Keratinocyte (primary cell): ENCODE results near the gene CHST8. TPM values are rescaled to one million over a fixed set of nuclear protein-coding genes. Genes with fewer than 3 reads are reported as not detected.

Experiments
- DNase-seq: peaks from one replicate; pipeline ENCODE4 v3.0.0-alpha.2; 2011; ENCODE audit warnings: low read depth, missing footprints, low spot score
- FAIRE-seq: peaks from 2 replicates; lab custom pipeline; 2011; peaks lifted over from hg19 to GRCh38; lab: Jason Lieb, UNC
- H2AFZ ChIP-seq: 2 replicates; pipeline ENCODE4 v1.6.0; 2012; ENCODE audit warnings: low read length, control low read depth, inconsistent platforms; ENCODE audit not compliant: control insufficient read depth
- H3K27ac ChIP-seq: 2 replicates; pipeline ENCODE4 v1.5.1; 2011; ENCODE audit warnings: low read length; ENCODE audit not compliant: control insufficient read depth, insufficient read depth
- H3K27me3 ChIP-seq: 3 replicates; pipeline ENCODE4 v1.6.0; 2011; ENCODE audit warnings: low read length; ENCODE audit not compliant: control insufficient read depth, insufficient read depth; ENCODE audit errors: extremely low read depth
- H3K36me3 ChIP-seq, 2 experiments: 2 replicates in 1 of 2; 3 replicates in 1 of 2; pipeline ENCODE4 v1.5.1; 2011; ENCODE audit warnings: low read length in 2 of 2, mild to moderate bottlenecking in 1 of 2; ENCODE audit not compliant: control insufficient read depth in 2 of 2, insufficient read depth in 2 of 2; ENCODE audit errors: extremely low read depth in 1 of 2
- H3K4me1 ChIP-seq: 3 replicates; pipeline ENCODE4 v1.5.1; 2011; ENCODE audit warnings: low read length; ENCODE audit not compliant: control insufficient read depth, insufficient read depth; ENCODE audit errors: extremely low read depth
- H3K4me2 ChIP-seq: 3 replicates; pipeline ENCODE4 v1.6.0; 2011; ENCODE audit warnings: low read depth, low read length; ENCODE audit not compliant: control insufficient read depth, insufficient read depth; ENCODE audit errors: extremely low read depth
- H3K4me3 ChIP-seq, 3 experiments: fragments of 200-600 bp in 1 of 3; sonication (generic) in 1 of 3; 2 replicates in 2 of 3; 3 replicates in 1 of 3; pipeline ENCODE4 v1.5.1; 2011 to 2016; ENCODE audit warnings: low read length in 3 of 3, mild to moderate bottlenecking in 3 of 3, control low read depth in 2 of 3, inconsistent platforms in 1 of 3, low read depth in 1 of 3, mixed read lengths in 1 of 3, mixed run types in 1 of 3, moderate library complexity in 1 of 3; ENCODE audit not compliant: control insufficient read depth in 2 of 3, insufficient read depth in 2 of 3; ENCODE audit errors: extremely low read depth in 1 of 3
- H3K79me2 ChIP-seq: 2 replicates; pipeline ENCODE4 v1.6.0; 2012; ENCODE audit warnings: low read length; ENCODE audit not compliant: control insufficient read depth, insufficient read depth
- H3K9ac ChIP-seq: 3 replicates; pipeline ENCODE4 v1.6.0; 2011; ENCODE audit warnings: low read length; ENCODE audit not compliant: control insufficient read depth, insufficient read depth; ENCODE audit errors: extremely low read depth
- H3K9me1 ChIP-seq: 3 replicates; pipeline ENCODE4 v1.6.0; 2011; ENCODE audit warnings: low read length; ENCODE audit not compliant: control insufficient read depth, insufficient read depth; ENCODE audit errors: extremely low read depth
- H3K9me3 ChIP-seq: 2 replicates; pipeline ENCODE4 v1.5.1; 2012; ENCODE audit warnings: low read depth, low read length; ENCODE audit not compliant: control insufficient read depth
- H4K20me1 ChIP-seq: 3 replicates; pipeline ENCODE4 v1.6.0; 2011; ENCODE audit warnings: low read length; ENCODE audit not compliant: control insufficient read depth, insufficient read depth; ENCODE audit errors: extremely low read depth
- EZH2 ChIP-seq: IDR thresholded peaks from one replicate; pipeline ENCODE4 v1.6.1; 2012; ENCODE audit warnings: inconsistent platforms, mild to moderate bottlenecking, low read length, moderate library complexity
- dilution Hi-C: fragments of 300-500 bp; cut with MboI; formaldehyde crosslinking; loops from one replicate; pipeline ENCODE4 v1.7.0; 2020; ENCODE audit warnings: low sequenced_read_pairs; ENCODE audit not compliant: extremely low pct_ligation_motif_present
- polyA plus RNA-seq, 5 experiments: library from polyadenylated mRNA; depleted of rRNA in 3 of 5; stranded (reverse) in 3 of 5; stranded (forward) in 1 of 5; unstranded in 1 of 5; fragments of >200 nt; gene quantifications; 1 replicate in 1 of 5; 2 replicates in 3 of 5; 3 replicates in 1 of 5; pipeline versions ENCODE4 v1.2.1 to v1.2.3, GENCODE V29; 2011 to 2012; ENCODE audit warnings: missing spikeins in 2 of 5, low read depth in 1 of 5, low replicate concordance in 1 of 5
- TF ChIP-seq, protein P1 (sequence below), 3 experiments: IDR thresholded peaks in 1 of 3; conservative IDR thresholded peaks in 1 of 3; optimal IDR thresholded peaks in 1 of 3; 2 replicates in 2 of 3; 3 replicates in 1 of 3; pipeline versions ENCODE3 to v1.5.1; 2011; ENCODE audit warnings: low read length in 3 of 3, mild to moderate bottlenecking in 3 of 3, moderate library complexity in 2 of 3, control low read depth in 1 of 3, inconsistent platforms in 1 of 3; ENCODE audit not compliant: insufficient read depth in 2 of 3; ENCODE audit errors: extremely low read depth in 1 of 3

The CHST8 gene
- polyA plus RNA-seq, 1 donor (not counting 4 experiments of a cell fraction or from before 2014, with no cell fraction given) = not detected

DNA sequence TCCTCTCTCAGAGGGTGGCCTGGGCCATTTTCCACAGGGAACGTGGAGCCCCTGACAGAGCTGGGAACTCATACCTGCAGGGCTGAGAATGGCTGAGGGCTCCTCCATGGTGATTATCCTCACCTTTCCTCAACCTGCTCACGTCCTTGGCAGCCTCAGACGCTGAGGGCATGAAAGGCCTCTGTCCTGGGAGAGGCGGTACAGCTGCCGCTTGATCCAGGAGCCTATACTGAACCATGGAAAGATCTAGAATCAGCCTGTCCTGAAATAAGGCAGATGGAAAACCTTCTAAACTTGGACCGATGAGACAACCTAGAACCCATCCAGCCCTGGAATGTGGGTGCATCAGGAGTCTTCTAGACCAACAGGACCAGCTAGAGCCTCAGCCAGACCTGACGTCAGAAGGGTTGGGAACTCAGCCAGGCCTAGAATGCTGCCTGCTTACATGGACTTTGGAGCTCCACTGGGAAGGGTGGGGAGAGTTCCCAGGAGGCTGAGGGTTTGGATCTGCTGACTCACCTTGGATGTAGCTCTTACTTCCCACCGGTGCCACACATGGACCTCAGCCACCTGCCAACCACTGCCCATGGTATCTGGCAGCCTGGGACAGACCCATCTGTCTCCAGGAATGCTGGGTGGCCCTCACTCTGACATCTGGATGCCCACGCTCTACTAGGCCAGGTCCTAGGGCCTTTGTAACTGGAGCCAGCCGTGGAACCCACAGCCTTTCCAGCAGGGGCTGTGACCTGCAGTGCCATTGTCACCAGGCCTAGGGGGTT, 182.5 kb downstream of the CHST8 start:
- TF ChIP-seq EZH2 = no peak
- peaks cover 7 to 51% of the 10 kb centered on the region in 2 experiments for H3K36me3 ChIP-seq
- H3K4me1 ChIP-seq = peaks cover 24% of the 10 kb centered on the region
- H2AFZ ChIP-seq = no peak overlapping the region
- dilution Hi-C loops = no loop called here
- FAIRE-seq (peak; percentile 92), DNase-seq (peak; percentile 85)
- H3K9ac ChIP-seq = no peak overlapping the region
- H4K20me1 ChIP-seq = peaks cover 10% of the 10 kb centered on the region
- H3K9me1 ChIP-seq = peaks cover 3% of the 10 kb centered on the region
- H3K4me2 ChIP-seq = peak overlapping the region; percentile 27
- H3K79me2 ChIP-seq = peaks cover 7% of the 10 kb centered on the region
- H3K4me3 ChIP-seq = no peak overlapping the region
- no peaks in the 10 kb centered on the region for H3K9me3 ChIP-seq
- H3K27ac ChIP-seq = no peak overlapping the region
- H3K27me3 ChIP-seq = no peaks in the 10 kb centered on the region

DNA sequence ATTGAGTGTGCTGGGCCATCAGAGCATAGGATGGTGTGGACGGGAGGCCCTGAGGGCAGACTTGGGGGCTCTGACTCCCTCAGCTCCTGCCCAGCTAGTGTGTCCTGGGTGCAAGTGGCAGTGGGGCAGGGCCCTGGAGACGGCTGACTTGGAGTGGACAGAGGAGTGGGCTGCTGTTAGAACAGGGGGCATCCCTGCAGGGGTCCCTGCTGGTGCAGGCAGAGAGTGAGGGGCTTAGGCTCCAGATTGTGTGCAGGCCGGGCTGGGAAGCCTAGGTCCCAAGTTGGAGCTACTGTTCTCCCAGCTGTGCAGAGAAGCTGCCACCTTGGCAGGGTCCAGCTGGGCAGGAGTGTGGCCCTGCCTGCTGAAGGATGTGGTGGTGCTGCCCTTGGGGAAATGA, 183.6 kb downstream of the CHST8 start:
- Histone ChIP-seq H3K27me3 (no peaks in the 10 kb centered on the region), H4K20me1 (peaks cover 10% of the 10 kb centered on the region), H3K36me3 (peaks cover 7 to 47% of the 10 kb centered on the region in 2 experiments), H3K9me3 (no peaks in the 10 kb centered on the region), H3K9me1 (peaks cover 3% of the 10 kb centered on the region), H2AFZ (no peak overlapping the region), H3K27ac (no peak overlapping the region), H3K9ac (no peak overlapping the region), H3K4me2 (no peak overlapping the region), H3K4me3 (no peak overlapping the region), H3K79me2 (peaks cover 7% of the 10 kb centered on the region), H3K4me1 (peaks cover 24% of the 10 kb centered on the region)
- TF ChIP-seq, protein P1, sequence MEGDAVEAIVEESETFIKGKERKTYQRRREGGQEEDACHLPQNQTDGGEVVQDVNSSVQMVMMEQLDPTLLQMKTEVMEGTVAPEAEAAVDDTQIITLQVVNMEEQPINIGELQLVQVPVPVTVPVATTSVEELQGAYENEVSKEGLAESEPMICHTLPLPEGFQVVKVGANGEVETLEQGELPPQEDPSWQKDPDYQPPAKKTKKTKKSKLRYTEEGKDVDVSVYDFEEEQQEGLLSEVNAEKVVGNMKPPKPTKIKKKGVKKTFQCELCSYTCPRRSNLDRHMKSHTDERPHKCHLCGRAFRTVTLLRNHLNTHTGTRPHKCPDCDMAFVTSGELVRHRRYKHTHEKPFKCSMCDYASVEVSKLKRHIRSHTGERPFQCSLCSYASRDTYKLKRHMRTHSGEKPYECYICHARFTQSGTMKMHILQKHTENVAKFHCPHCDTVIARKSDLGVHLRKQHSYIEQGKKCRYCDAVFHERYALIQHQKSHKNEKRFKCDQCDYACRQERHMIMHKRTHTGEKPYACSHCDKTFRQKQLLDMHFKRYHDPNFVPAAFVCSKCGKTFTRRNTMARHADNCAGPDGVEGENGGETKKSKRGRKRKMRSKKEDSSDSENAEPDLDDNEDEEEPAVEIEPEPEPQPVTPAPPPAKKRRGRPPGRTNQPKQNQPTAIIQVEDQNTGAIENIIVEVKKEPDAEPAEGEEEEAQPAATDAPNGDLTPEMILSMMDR (optimal IDR thresholded peaks at IDR 0.05 in 1 of 3, IDR thresholded peaks at IDR 0.05 in 1 of 3, conservative IDR thresholded peaks at IDR 0.05 in 1 of 3; ENCODE audit: extremely low read depth in 1 of 3, insufficient read depth in 2 of 3, low read length in 3 of 3) = no peak
- no peak for TF ChIP-seq EZH2
- no peak for DNase-seq
- dilution Hi-C loops = no loop called here
- FAIRE-seq = no peak
